Measurements from ENCODE around the gene TMEM128. TPM values are rescaled to one million over a fixed set of nuclear protein-coding genes. Genes with fewer than 3 reads are reported as not detected.
A peak's percentile ranks its signal among the peaks of the same experiment; 100 is the strongest.
"Not testable (repeated sequence)": the region's sequence is repeated elsewhere in the genome, so short reads cannot be mapped to it uniquely, and the experiment has no call there.

TMEM128 gene
- total RNA-seq, 1 experiment from 2014 or later: 19.0 TPM

DNA sequence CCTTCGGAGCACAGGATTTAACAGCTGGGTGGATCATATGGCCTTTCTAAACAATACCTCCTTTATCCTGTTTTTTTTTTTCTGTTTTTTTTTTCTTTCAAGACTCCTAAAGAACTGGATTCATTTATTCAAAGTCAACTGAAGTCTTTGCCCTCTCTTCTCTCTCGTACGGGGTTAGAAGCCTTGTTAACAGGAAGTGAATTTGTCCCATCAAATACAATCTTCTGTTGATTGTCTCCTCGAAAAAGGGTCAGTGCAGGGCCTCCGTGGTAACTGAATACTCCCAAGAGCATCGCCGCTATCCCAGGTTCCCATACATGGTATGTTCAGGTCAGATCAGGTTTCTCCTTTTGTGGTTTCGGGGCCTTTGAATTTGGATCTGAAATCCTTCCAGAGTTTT, 1.8 kb upstream of the TMEM128 start:
- peak overlapping the region; percentile 4 for H3K4me3 Mint-ChIP-seq (ENCODE audit: unreplicated experiment)
- H3K9me3 Mint-ChIP-seq (ENCODE audit: unreplicated experiment): no peaks in the 10 kb centered on the region
- no TSS peak for BruUV-seq (replicated peaks)
- H3K4me1 Mint-ChIP-seq (ENCODE audit: low read depth, unreplicated experiment): peaks cover 13% of the 10 kb centered on the region
- H3K9me3 ChIP-seq: no peaks in the 10 kb centered on the region
- no peak for DNase-seq
- TF ChIP-seq, protein P1, sequence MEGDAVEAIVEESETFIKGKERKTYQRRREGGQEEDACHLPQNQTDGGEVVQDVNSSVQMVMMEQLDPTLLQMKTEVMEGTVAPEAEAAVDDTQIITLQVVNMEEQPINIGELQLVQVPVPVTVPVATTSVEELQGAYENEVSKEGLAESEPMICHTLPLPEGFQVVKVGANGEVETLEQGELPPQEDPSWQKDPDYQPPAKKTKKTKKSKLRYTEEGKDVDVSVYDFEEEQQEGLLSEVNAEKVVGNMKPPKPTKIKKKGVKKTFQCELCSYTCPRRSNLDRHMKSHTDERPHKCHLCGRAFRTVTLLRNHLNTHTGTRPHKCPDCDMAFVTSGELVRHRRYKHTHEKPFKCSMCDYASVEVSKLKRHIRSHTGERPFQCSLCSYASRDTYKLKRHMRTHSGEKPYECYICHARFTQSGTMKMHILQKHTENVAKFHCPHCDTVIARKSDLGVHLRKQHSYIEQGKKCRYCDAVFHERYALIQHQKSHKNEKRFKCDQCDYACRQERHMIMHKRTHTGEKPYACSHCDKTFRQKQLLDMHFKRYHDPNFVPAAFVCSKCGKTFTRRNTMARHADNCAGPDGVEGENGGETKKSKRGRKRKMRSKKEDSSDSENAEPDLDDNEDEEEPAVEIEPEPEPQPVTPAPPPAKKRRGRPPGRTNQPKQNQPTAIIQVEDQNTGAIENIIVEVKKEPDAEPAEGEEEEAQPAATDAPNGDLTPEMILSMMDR (IDR thresholded peaks at IDR 0.05; ENCODE audit: insufficient read depth in 1 of 2, low read depth in 1 of 2, low read length in 1 of 2, severe bottlenecking in 1 of 2, unreplicated experiment in 1 of 2): no peak
- ChIA-PET POLR2A (no interaction called here), CTCF (no interaction called here)
- H3K27ac Mint-ChIP-seq (ENCODE audit: unreplicated experiment): no peak overlapping the region
- no peaks in the 10 kb centered on the region for H3K27me3 Mint-ChIP-seq (ENCODE audit: insufficient read depth, unreplicated experiment)
- H3K27me3 ChIP-seq (replicated peaks; ENCODE audit: control insufficient read depth, insufficient read depth, low read length): no peaks in the 10 kb centered on the region
- peaks cover 3% of the 10 kb centered on the region; the same call in 1 of the 2 replicates for H3K36me3 ChIP-seq (ENCODE audit: control insufficient read depth, insufficient read depth, low read length)
- peaks cover 20% of the 10 kb centered on the region for H3K36me3 Mint-ChIP-seq (ENCODE audit: insufficient read depth, unreplicated experiment)
- peaks cover 5% of the 10 kb centered on the region for H3K4me1 ChIP-seq
- intact Hi-C loops (cut with micrococcal nuclease; ENCODE audit: unreplicated experiment): no loop called here
- H3K4me3 ChIP-seq (ENCODE audit: low read depth, low read length): no peak overlapping the region

DNA sequence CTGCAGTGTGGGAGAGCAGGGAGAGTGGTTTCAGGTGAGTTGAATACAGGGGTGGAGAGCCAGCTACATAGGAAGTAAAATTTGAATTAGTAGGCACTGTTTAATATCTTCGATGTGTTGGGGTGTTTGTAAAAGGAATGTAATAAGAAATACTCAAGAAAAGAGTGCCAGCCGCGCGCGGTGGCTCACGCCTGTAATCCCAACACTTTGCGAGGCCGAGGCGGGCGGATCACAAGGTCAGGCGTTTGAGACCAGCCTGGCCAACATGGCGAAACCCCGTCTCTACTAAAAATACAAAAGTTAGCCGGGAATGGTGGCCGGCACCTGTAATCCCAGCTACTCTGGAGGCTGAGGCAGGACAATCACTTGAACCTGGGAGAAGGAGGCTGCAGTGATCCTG, 1.3 kb upstream of the TMEM128 start:
- H3K4me3 ChIP-seq (ENCODE audit: low read depth, low read length); H3K9me3 Mint-ChIP-seq (ENCODE audit: unreplicated experiment); intact Hi-C loops (cut with micrococcal nuclease; ENCODE audit: unreplicated experiment); H3K36me3 ChIP-seq (ENCODE audit: control insufficient read depth, insufficient read depth, low read length); BruUV-seq (replicated peaks); H3K4me1 ChIP-seq; H3K27me3 Mint-ChIP-seq (ENCODE audit: insufficient read depth, unreplicated experiment); POLR2A ChIA-PET; DNase-seq; H3K9me3 ChIP-seq; H3K27me3 ChIP-seq (replicated peaks; ENCODE audit: control insufficient read depth, insufficient read depth, low read length); H3K27ac Mint-ChIP-seq (ENCODE audit: unreplicated experiment): not testable (repeated sequence)
- peak overlapping the region; percentile 95 for H3K4me3 Mint-ChIP-seq (ENCODE audit: unreplicated experiment)
- peaks cover 13% of the 10 kb centered on the region for H3K4me1 Mint-ChIP-seq (ENCODE audit: low read depth, unreplicated experiment)
- peaks cover 24% of the 10 kb centered on the region for H3K36me3 Mint-ChIP-seq (ENCODE audit: insufficient read depth, unreplicated experiment)
- CTCF ChIA-PET: interaction anchor here (0.6 kb wide), 1 partner anchor 259 kb away, joined by 3 read pairs; no protein-coding TSS in a partner anchor

DNA sequence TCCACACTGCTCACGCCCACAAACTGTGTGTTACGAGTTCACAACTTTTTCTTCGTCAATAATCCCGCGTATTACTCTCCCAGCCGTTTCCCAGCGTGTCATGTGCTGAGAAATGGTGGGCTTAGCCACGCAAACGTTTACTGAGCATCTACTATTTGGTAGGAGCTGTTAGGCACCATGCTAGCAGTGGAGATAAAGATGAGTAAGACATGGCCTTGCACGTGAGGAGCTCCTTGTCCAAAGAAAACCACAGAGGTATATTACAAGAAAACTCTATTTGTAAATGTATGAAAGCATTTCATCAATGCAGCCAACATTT, 821 bp upstream of the TMEM128 start:
- POLR2A ChIA-PET: interaction anchor here (0.8 kb wide), 1 partner anchor 330 kb away, joined by 6 read pairs; no protein-coding TSS in a partner anchor
- peaks cover 26% of the 10 kb centered on the region for H3K36me3 Mint-ChIP-seq (ENCODE audit: insufficient read depth, unreplicated experiment)
- H3K4me1 ChIP-seq: peaks cover 5% of the 10 kb centered on the region
- H3K4me3 ChIP-seq (ENCODE audit: low read depth, low read length): peak overlapping the region; percentile 91
- H3K27me3 Mint-ChIP-seq (ENCODE audit: insufficient read depth, unreplicated experiment): no peaks in the 10 kb centered on the region
- BruUV-seq (replicated peaks): no TSS peak
- CTCF ChIA-PET: interaction anchor here (0.6 kb wide), 1 partner anchor 258 kb away, joined by 3 read pairs; no protein-coding TSS in a partner anchor
- peaks cover 3% of the 10 kb centered on the region; the same call in 1 of the 2 replicates for H3K36me3 ChIP-seq (ENCODE audit: control insufficient read depth, insufficient read depth, low read length)
- TF ChIP-seq, protein P1 (IDR thresholded peaks at IDR 0.05; ENCODE audit: insufficient read depth in 1 of 2, low read depth in 1 of 2, low read length in 1 of 2, severe bottlenecking in 1 of 2, unreplicated experiment in 1 of 2): no peak
- H3K9me3 ChIP-seq: no peaks in the 10 kb centered on the region
- no peak for DNase-seq
- intact Hi-C loops (cut with micrococcal nuclease; ENCODE audit: unreplicated experiment): loop anchor here (1.0 kb wide), 1 partner anchor 86 kb away; no protein-coding TSS in a partner anchor
- H3K4me1 Mint-ChIP-seq (ENCODE audit: low read depth, unreplicated experiment): peaks cover 13% of the 10 kb centered on the region
- H3K27me3 ChIP-seq (replicated peaks; ENCODE audit: control insufficient read depth, insufficient read depth, low read length): no peaks in the 10 kb centered on the region
- peak overlapping the region; percentile 97 for H3K27ac Mint-ChIP-seq (ENCODE audit: unreplicated experiment)
- H3K4me3 Mint-ChIP-seq (ENCODE audit: unreplicated experiment): peak overlapping the region; percentile 95
- H3K9me3 Mint-ChIP-seq (ENCODE audit: unreplicated experiment): no peaks in the 10 kb centered on the region
